Gastroesophageal sphincter (tissue), 4 donors: Measurements from ENCODE around the gene FAM217B. TPM values are rescaled to one million over a fixed set of nuclear protein-coding genes. Genes with fewer than 3 reads are reported as not detected.

Experiments used
- ATAC-seq: fragments of 150-250 bp; one replicate; pipeline ENCODE4 v1.9.1; 2016; ENCODE audit warnings: mild to moderate bottlenecking, moderate library complexity
- H3K27ac ChIP-seq, 4 donors: fragments of 200-600 bp; sonication (generic) in 3 of 4; 1 replicate in 3 of 4; 2 replicates in 1 of 4; pipeline ENCODE4 v1.5.1; 2016 to 2019
- H3K27me3 ChIP-seq: fragments of 200-600 bp; sonication (generic); one replicate; pipeline ENCODE4 v1.5.1; 2019
- H3K36me3 ChIP-seq, 2 donors: fragments of 200-600 bp; sonication (generic); one replicate each; pipeline ENCODE4 v1.5.1; 2019; ENCODE audit warnings: control low read depth in 1 of 2
- H3K4me1 ChIP-seq, 3 donors: fragments of 200-600 bp; sonication (generic); 1 replicate in 2 of 3; 2 replicates in 1 of 3; pipeline ENCODE4 v1.5.1; 2016 to 2019; ENCODE audit warnings: control low read depth in 2 of 3
- H3K4me3 ChIP-seq, 2 donors: fragments of 200-600 bp; sonication (generic); one replicate each; pipeline ENCODE4 v1.5.1; 2019; ENCODE audit warnings: mild to moderate bottlenecking in 1 of 2, moderate library complexity in 1 of 2
- H3K9me3 ChIP-seq, 3 donors: fragments of 200-600 bp; sonication (generic); one replicate each; pipeline ENCODE4 v1.5.1; 2017 to 2019; ENCODE audit warnings: control low read depth in 2 of 3
- EP300 ChIP-seq: sonication (generic); formaldehyde crosslinking; IDR thresholded peaks from one replicate; pipeline ENCODE4 v1.6.1; 2017; ENCODE audit warnings: antibody characterized with exemption, mild to moderate bottlenecking
- POLR2A ChIP-seq, 2 donors: fragments of 450-650 bp; IDR thresholded peaks; one replicate each; pipeline ENCODE4 v1.6.1; 2017; ENCODE audit warnings: antibody characterized with exemption in 2 of 2, mild to moderate bottlenecking in 2 of 2, moderate library complexity in 1 of 2
- POLR2AphosphoS5 ChIP-seq: sonication (generic); formaldehyde crosslinking; IDR thresholded peaks from one replicate; pipeline ENCODE4 v1.6.1; 2017; ENCODE audit warnings: antibody characterized with exemption
- WGBS, 2 donors: methylation state at CpG; one replicate each; pipeline ENCODE4 v1.1.5; 2018; ENCODE audit warnings: low coverage in 1 of 2; 5-methylcytosine and 5-hydroxymethylcytosine counted together
- total RNA-seq, 4 donors: library from RNA; depleted of rRNA; stranded (reverse); fragments of >200 nt; gene quantifications; one replicate each; pipeline ENCODE4 v1.1.0, GENCODE V29; 2016
- TF ChIP-seq, protein P1 (sequence below), 4 experiments: fragments of 200-600 bp in 2 of 4; fragments of 450-650 bp in 2 of 4; sonication (generic) in 1 of 4; IDR thresholded peaks; one replicate each; pipeline ENCODE4 v1.5.1; 2017 to 2019; ENCODE audit warnings: antibody characterized with exemption in 4 of 4, mild to moderate bottlenecking in 2 of 4, moderate library complexity in 2 of 4

Gene FAM217B
- total RNA-seq, 4 donors from 2014 or later: 8.1 to 22.6 (median 13.4) TPM

DNA sequence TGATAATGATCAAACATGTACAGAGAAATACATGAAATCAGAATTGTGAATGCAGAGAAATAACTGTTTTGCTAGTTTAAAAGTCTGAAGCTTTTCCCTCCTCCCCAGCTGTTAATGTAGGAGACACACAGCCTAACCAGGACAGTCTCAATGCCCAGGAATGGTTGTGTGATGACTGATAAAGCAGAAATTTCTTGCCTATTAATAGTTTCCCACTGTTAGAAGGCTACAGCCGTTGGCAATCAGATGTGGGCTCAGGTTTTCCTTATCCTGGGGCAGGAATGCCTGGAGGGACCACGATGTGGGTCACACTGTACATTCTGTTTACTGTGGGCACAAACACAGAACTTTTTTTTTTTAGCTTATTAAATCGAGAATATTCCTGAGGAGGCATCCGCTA, 2.0 kb upstream of the FAM217B start:
- Histone ChIP-seq H3K36me3 (peaks cover 0 to 6% of the 10 kb centered on the region in 2 donors), H3K27me3 (no peaks in the 10 kb centered on the region), H3K27ac (peak overlapping the region in 3 of 4 donors; percentile 93 to 97 (median 96)), H3K4me1 (peaks cover 0 to 75% (median 33%) of the 10 kb centered on the region in 3 donors), H3K4me3 (peak overlapping the region in 1 of 2 donors; percentile 73), H3K9me3 (no peaks in the 10 kb centered on the region)
- no peak for ATAC-seq
- 50 to 64% methylated on average over 3 to 4 of the region's 4 CpGs for WGBS, 2 donors
- TF ChIP-seq, protein P1, sequence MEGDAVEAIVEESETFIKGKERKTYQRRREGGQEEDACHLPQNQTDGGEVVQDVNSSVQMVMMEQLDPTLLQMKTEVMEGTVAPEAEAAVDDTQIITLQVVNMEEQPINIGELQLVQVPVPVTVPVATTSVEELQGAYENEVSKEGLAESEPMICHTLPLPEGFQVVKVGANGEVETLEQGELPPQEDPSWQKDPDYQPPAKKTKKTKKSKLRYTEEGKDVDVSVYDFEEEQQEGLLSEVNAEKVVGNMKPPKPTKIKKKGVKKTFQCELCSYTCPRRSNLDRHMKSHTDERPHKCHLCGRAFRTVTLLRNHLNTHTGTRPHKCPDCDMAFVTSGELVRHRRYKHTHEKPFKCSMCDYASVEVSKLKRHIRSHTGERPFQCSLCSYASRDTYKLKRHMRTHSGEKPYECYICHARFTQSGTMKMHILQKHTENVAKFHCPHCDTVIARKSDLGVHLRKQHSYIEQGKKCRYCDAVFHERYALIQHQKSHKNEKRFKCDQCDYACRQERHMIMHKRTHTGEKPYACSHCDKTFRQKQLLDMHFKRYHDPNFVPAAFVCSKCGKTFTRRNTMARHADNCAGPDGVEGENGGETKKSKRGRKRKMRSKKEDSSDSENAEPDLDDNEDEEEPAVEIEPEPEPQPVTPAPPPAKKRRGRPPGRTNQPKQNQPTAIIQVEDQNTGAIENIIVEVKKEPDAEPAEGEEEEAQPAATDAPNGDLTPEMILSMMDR (IDR thresholded peaks at IDR 0.05): no peak
- TF ChIP-seq POLR2A (IDR thresholded peaks at IDR 0.05): no peak
- no peak for TF ChIP-seq EP300
- TF ChIP-seq POLR2AphosphoS5: no peak

DNA sequence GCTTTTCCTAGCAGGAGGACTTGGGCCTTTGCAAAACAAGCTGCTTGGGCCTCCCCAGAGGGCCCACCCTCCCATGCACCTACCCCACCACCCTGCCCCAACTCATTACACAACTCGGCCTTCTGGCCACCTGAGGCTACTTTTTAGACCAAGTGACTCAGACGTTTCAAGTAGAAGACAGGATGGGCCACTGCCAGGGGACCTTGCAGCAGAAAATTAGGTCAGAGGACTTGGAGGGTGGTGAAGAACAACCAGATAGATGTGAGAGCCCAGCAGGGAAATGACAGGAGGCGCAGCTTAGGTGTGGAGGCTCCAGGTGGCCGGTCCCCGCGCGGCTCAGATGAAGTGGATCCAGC, 1.5 kb upstream of the FAM217B start:
- H3K36me3 ChIP-seq: peaks cover 0 to 8% of the 10 kb centered on the region in 2 donors
- ATAC-seq: no peak
- no peaks in the 10 kb centered on the region for H3K27me3 ChIP-seq
- peaks cover 0 to 73% (median 31%) of the 10 kb centered on the region in 3 donors for H3K4me1 ChIP-seq
- H3K27ac ChIP-seq: peak overlapping the region in 3 of 4 donors; percentile 93 to 97 (median 96)
- no peak for TF ChIP-seq POLR2A (IDR thresholded peaks at IDR 0.05)
- no peak for TF ChIP-seq POLR2AphosphoS5
- TF ChIP-seq, protein P1 (IDR thresholded peaks at IDR 0.05): no peak
- TF ChIP-seq EP300: no peak
- no peaks in the 10 kb centered on the region for H3K9me3 ChIP-seq
- H3K4me3 ChIP-seq: peak overlapping the region in 1 of 2 donors; percentile 73
- WGBS, 2 donors: 84 to 100% methylated on average over 1 to 5 of the region's 7 CpGs

DNA sequence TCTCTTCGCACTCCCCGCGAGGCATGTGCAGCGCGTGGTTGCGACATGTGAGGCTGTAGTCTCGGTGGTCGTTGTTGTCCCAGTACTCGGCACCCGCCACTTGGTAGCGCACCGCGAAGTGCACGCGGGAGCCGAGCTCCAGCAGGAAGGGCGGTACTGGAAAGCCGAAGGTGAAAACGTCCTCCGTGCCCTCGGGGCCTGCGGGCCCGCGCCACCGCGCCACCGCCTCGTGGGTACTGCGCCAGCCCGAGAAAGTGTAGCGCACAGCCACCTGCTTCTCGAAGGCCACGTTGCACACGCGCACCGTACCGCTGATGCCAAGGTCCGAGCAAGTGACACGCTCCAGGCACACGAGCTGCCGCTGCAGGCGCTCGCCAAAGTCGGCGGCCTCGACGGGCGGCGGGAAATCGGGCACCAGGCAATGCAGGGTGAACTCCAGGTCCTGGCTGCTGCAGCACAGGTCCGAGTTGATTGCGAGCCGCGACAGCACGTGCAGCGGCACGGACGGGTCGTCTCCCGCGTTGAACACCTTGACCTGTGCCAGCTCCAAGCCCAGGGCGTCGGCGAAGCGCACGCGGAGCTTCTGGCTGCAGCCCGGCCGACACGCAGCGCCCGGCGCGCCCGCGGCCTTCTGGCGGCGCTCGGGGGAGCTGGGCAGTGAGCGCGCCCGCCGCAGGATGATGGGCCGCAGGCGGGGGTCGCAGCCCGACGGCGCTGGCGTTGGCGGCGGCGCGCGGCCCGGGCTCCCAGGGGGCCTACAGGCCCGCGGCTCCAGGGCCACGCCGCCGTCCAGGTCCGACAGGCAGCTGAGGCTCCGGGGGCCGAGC, 924 bp upstream of the FAM217B start:
- peak; percentile 16 for ATAC-seq
- TF ChIP-seq POLR2AphosphoS5 (no peak), EP300 (no peak), POLR2A (IDR thresholded peaks at IDR 0.05) (no peak)
- TF ChIP-seq, protein P1 (IDR thresholded peaks at IDR 0.05): no peak
- WGBS, 2 donors: 80% methylated on average over 30 of the region's 104 CpGs; no CpG with 5 or more reads in 1 of the 2 donors
- Histone ChIP-seq H3K9me3 (no peaks in the 10 kb centered on the region), H3K27ac (peak overlapping the region; percentile 77 to 97 (median 94)), H3K27me3 (no peaks in the 10 kb centered on the region), H3K36me3 (peaks cover 0 to 14% of the 10 kb centered on the region in 2 donors), H3K4me3 (peak overlapping the region; percentile 55 to 73), H3K4me1 (peaks cover 0 to 73% (median 31%) of the 10 kb centered on the region in 3 donors)

DNA sequence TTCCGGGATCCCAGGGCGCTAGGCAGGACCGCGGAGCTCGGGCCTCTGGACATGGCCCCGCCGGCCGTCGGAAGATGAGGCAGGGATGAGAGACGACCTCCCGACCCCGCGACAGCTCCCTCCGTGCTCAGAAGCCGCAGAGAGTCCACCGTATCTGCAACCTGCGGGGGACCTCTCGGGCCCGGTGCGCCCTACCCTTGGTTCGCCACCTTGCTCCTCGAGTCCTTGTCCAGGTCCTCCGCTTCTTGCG, 385 bp upstream of the FAM217B start:
- H3K36me3 ChIP-seq: peaks cover 0 to 19% of the 10 kb centered on the region in 2 donors
- no peak for ATAC-seq
- peak overlapping the region; percentile 77 to 97 (median 94) for H3K27ac ChIP-seq
- H3K9me3 ChIP-seq: no peaks in the 10 kb centered on the region
- H3K4me1 ChIP-seq: peaks cover 0 to 75% (median 31%) of the 10 kb centered on the region in 3 donors
- H3K27me3 ChIP-seq: no peaks in the 10 kb centered on the region
- TF ChIP-seq POLR2A (IDR thresholded peaks at IDR 0.05) (no peak), EP300 (no peak), POLR2AphosphoS5 (no peak)
- TF ChIP-seq, protein P1 (IDR thresholded peaks at IDR 0.05): no peak
- H3K4me3 ChIP-seq: peak overlapping the region; percentile 55 to 73
- WGBS, 2 donors: 0% methylated on average over 7 of the region's 24 CpGs; no CpG with 5 or more reads in 1 of the 2 donors

DNA sequence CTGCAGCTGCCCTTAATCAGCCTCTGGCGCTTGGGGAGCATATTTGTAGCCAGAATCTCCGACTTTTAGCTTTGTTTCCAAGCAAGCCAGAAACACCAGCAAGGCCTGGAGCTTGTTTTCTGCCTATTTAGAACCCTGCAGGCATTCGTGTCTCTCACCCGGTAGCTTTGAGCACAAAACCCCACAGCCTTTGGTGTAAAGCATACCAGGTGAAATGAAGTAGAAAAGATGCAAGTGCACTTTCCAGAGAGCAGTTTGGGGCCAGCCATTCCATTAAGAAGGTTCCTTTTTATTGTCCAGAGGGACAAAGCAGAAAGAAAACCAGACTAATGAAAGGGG, 736 bp downstream of the FAM217B start:
- TF ChIP-seq, protein P1 (IDR thresholded peaks at IDR 0.05): no peak
- TF ChIP-seq EP300: no peak
- TF ChIP-seq POLR2A (IDR thresholded peaks at IDR 0.05): no peak
- TF ChIP-seq POLR2AphosphoS5: no peak

More for the DNA sequence above, 736 bp downstream of the FAM217B start:
- Histone ChIP-seq H3K4me3 (peak overlapping the region; percentile 55 to 73), H3K27me3 (no peaks in the 10 kb centered on the region), H3K4me1 (peaks cover 3 to 84% (median 34%) of the 10 kb centered on the region in 3 donors), H3K36me3 (peaks cover 0 to 25% of the 10 kb centered on the region in 2 donors), H3K9me3 (no peaks in the 10 kb centered on the region), H3K27ac (peak overlapping the region; percentile 86 to 97 (median 94))
- 0% methylated on average over 1 of the region's 4 CpGs; no CpG with 5 or more reads in 1 of the 2 donors for WGBS, 2 donors
- ATAC-seq: no peak
